Ovary (tissue), 9 donors: Measurements from ENCODE around the gene HIPK4. TPM values are rescaled to one million over a fixed set of nuclear protein-coding genes. Genes with fewer than 3 reads are reported as not detected.

Experiments used
- DNase-seq, 5 donors: peaks; one replicate each; pipeline ENCODE4 v3.0.0-alpha.2; 2019 to 2020
- H3K27ac ChIP-seq, 2 donors: fragments of 200-600 bp; one replicate each; pipeline versions ENCODE4 v1.5.1 to v1.8.0; 2019 to 2022
- H3K27me3 ChIP-seq: fragments of 200-600 bp; one replicate; pipeline ENCODE4 v1.8.0; 2022
- H3K36me3 ChIP-seq: fragments of 200-600 bp; sonication (generic); one replicate; pipeline ENCODE4 v1.5.1; 2019
- H3K4me1 ChIP-seq: one replicate; pipeline ENCODE4 v1.8.1; 2013; ENCODE audit warnings: mild to moderate bottlenecking, moderate library complexity; ENCODE audit not compliant: insufficient read depth
- H3K4me3 ChIP-seq: fragments of 200-600 bp; sonication (generic); one replicate; pipeline ENCODE4 v1.5.1; 2017
- H3K9me3 ChIP-seq, 2 donors: fragments of 200-600 bp in 1 of 2; sonication (generic) in 1 of 2; one replicate each; pipeline versions ENCODE4 v1.5.1 to v1.8.1; 2013 to 2019; ENCODE audit warnings: mild to moderate bottlenecking in 1 of 2, moderate library complexity in 1 of 2
- EP300 ChIP-seq: sonication (generic); formaldehyde crosslinking; IDR thresholded peaks from one replicate; pipeline ENCODE4 v1.6.1; 2017; ENCODE audit warnings: antibody characterized with exemption
- POLR2A ChIP-seq: fragments of 450-650 bp; IDR thresholded peaks from one replicate; pipeline ENCODE4 v1.6.1; 2017; ENCODE audit warnings: antibody characterized with exemption, mild to moderate bottlenecking, moderate library complexity
- WGBS, 3 donors: extraction: QIAGEN DNeasy Blood & Tissue Kit in 1 of 3; methylation state at CpG; one replicate each; pipeline versions ENCODE4 v1.1.5 to v1.1.7; 2013 to 2017; 5-methylcytosine and 5-hydroxymethylcytosine counted together
- intact Hi-C, 4 donors: fragments of 100-400 bp; cut with DNase I; formaldehyde crosslinking; loops; one replicate each; pipeline versions ENCODE4 v1.11.0 to v1.15.1; 2022 to 2023
- polyA plus RNA-seq, 2 donors: library from polyadenylated mRNA; stranded (reverse); fragments of 200-250 nt in 1 of 2; fragments of 350-450 nt in 1 of 2; fragmentation: Illumina TruSeq in 1 of 2; extraction: RNeasy Lipid Tissue Mini Kit (QIAGEN cat#74804) in 1 of 2; gene quantifications; one replicate each; pipeline ENCODE4 v1.2.3, GENCODE V29; 2013 to 2014
- total RNA-seq, 7 donors: library from RNA; depleted of rRNA in 2 of 7; stranded (reverse); fragments of >200 nt in 2 of 7; fragmentation: NEBNext Ultra II Directional in 3 of 7; extraction: Animal tissue kit (Norgen Biotek cat#: 25700) in 3 of 7; gene quantifications; one replicate each; pipeline versions ENCODE4 v1.1.0 to v1.2.4, GENCODE V29; 2016 to 2023
- TF ChIP-seq, protein P1 (sequence below), 3 donors: fragments of 450-650 bp in 2 of 3; fragments of 200-600 bp in 1 of 3; IDR thresholded peaks; one replicate each; pipeline versions ENCODE4 v1.5.1 to v1.8.0; 2016 to 2022; ENCODE audit warnings: antibody characterized with exemption in 3 of 3, mild to moderate bottlenecking in 1 of 3
- donor health status: DM: no; HTN: no; CAD: no; lungs with moderate emphysema.
- donor health status: DM: no; HTN: no; CAD: no.
- donor health status: Bipolar disorder and iron deficiency.
- donor health status: DM: yes; HTN: yes; CAD: no.
- donor health status: DM: no; HTN: no; CAD: no.
- donor health status: DM: yes; HTN: yes; CAD: no.

The HIPK4 gene
- total and polyA plus RNA-seq, 9 donors: 0.11 to 0.35 (median 0.13) TPM; not detected in 4

DNA sequence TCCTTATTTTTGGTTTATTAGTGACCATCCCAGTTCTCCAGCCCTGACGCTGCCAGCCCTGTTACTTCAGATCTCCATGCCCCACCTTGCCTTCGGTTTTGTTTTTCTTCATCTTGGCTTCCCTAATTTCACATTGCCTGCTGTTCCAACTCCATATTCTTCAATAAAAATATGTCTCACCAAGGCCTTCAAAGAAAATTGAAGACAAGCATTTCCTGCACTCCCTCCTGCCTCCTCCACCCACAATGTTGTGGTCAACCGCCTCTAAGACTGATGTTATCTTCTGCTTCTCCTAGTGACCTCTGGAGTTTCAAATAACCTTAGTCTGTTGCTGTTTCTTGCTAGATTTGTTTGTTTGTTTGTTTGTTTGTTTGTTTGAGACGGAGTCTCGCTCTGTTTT is 26.9 kb downstream of the HIPK4 start:
- WGBS, 3 donors: 84 to 87% (median 86%) methylated on average over 5 of the region's 5 CpGs
- H3K4me1 ChIP-seq: peaks cover 7% of the 10 kb centered on the region
- intact Hi-C loops: no loop called here
- TF ChIP-seq POLR2A: no peak
- TF ChIP-seq, protein P1, sequence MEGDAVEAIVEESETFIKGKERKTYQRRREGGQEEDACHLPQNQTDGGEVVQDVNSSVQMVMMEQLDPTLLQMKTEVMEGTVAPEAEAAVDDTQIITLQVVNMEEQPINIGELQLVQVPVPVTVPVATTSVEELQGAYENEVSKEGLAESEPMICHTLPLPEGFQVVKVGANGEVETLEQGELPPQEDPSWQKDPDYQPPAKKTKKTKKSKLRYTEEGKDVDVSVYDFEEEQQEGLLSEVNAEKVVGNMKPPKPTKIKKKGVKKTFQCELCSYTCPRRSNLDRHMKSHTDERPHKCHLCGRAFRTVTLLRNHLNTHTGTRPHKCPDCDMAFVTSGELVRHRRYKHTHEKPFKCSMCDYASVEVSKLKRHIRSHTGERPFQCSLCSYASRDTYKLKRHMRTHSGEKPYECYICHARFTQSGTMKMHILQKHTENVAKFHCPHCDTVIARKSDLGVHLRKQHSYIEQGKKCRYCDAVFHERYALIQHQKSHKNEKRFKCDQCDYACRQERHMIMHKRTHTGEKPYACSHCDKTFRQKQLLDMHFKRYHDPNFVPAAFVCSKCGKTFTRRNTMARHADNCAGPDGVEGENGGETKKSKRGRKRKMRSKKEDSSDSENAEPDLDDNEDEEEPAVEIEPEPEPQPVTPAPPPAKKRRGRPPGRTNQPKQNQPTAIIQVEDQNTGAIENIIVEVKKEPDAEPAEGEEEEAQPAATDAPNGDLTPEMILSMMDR (IDR thresholded peaks at IDR 0.05): no peak
- TF ChIP-seq EP300: no peak
- no peak overlapping the region for H3K27ac ChIP-seq
- no peaks in the 10 kb centered on the region for H3K9me3 ChIP-seq
- DNase-seq: no peak
- H3K36me3 ChIP-seq: no peaks in the 10 kb centered on the region
- H3K27me3 ChIP-seq: no peaks in the 10 kb centered on the region
- H3K4me3 ChIP-seq: no peak overlapping the region

DNA sequence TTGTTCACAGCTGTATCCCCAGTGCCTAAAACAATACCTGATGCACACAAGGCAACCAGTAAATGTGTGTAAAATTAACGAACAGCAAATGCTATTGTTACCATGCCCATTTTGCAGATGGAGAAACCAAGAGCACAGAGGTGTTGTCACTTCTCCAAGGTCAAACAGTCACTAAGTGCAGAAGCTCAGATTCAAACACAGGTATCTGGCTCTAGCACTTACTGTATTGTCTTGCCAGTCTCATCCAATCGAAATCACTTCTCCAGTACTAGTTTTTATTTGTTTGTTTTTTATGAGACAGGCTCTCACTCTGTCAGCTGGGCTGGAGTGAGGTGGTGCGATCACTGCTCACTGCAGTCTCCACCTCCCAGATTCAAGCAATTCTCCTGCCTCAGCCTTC is 27.8 kb downstream of the HIPK4 start:
- 84 to 91% (median 90%) methylated on average over 3 of the region's 3 CpGs for WGBS, 3 donors
- Histone ChIP-seq H3K4me1 (peaks cover 7% of the 10 kb centered on the region), H3K4me3 (no peak overlapping the region), H3K27ac (no peak overlapping the region), H3K27me3 (no peaks in the 10 kb centered on the region), H3K9me3 (no peaks in the 10 kb centered on the region), H3K36me3 (no peaks in the 10 kb centered on the region)
- intact Hi-C loops: no loop called here
- DNase-seq: no peak
- TF ChIP-seq POLR2A: no peak
- TF ChIP-seq EP300: no peak
- TF ChIP-seq, protein P1 (IDR thresholded peaks at IDR 0.05): no peak

GRCh38 chr19:40360708-40361241 is 29.2 kb downstream of the HIPK4 start:
- intact Hi-C loops: no loop called here
- H3K9me3 ChIP-seq: no peaks in the 10 kb centered on the region
- no peak for DNase-seq
- H3K4me1 ChIP-seq: peaks cover 5% of the 10 kb centered on the region
- H3K36me3 ChIP-seq: no peaks in the 10 kb centered on the region
- no peak overlapping the region for H3K4me3 ChIP-seq
- TF ChIP-seq POLR2A: no peak
- TF ChIP-seq, protein P1 (IDR thresholded peaks at IDR 0.05): no peak
- H3K27ac ChIP-seq: no peak overlapping the region
- WGBS, 3 donors: 88 to 95% (median 88%) methylated on average over 12 of the region's 12 CpGs
- no peaks in the 10 kb centered on the region for H3K27me3 ChIP-seq

GRCh38 chr19:40360020-40360707 is 29.8 kb downstream of the HIPK4 start:
- DNase-seq: no peak
- intact Hi-C loops: no loop called here
- Histone ChIP-seq H3K4me3 (no peak overlapping the region), H3K27me3 (no peaks in the 10 kb centered on the region), H3K4me1 (peaks cover 2% of the 10 kb centered on the region), H3K9me3 (no peaks in the 10 kb centered on the region), H3K27ac (no peak overlapping the region), H3K36me3 (no peaks in the 10 kb centered on the region)
- TF ChIP-seq EP300 (no peak), POLR2A (no peak)
- TF ChIP-seq, protein P1 (IDR thresholded peaks at IDR 0.05): no peak
- WGBS, 3 donors: 87 to 89% (median 88%) methylated on average over 13 of the region's 13 CpGs
